Body of pancreas (tissue), 4 donors: ENCODE measurements around the gene ZFHX3.

Experiments used
- CTCF ChIP-seq, 7 experiments: fragments of 450-650 bp in 4 of 7; fragments of 200-600 bp in 3 of 7; sonication (generic) in 3 of 7; IDR thresholded peaks; one replicate each; pipeline ENCODE4 v1.5.1; 2016 to 2019; ENCODE audit warnings: antibody characterized with exemption in 7 of 7
- POLR2A ChIP-seq, 3 donors: fragments of 450-650 bp; IDR thresholded peaks; one replicate each; pipeline ENCODE4 v1.6.1; 2016; ENCODE audit warnings: antibody characterized with exemption in 3 of 3, mild to moderate bottlenecking in 2 of 3

- TF ChIP-seq CTCF (IDR thresholded peaks at IDR 0.05) (no peak), POLR2A (IDR thresholded peaks at IDR 0.05) (no peak)
These were observed 87.8 kb downstream of the ZFHX3 start for GRCh38 chr16:72960101-72960500.
